ENCODE data around the gene ANKRD34C. TPM values are rescaled to one million over a fixed set of nuclear protein-coding genes. Genes with fewer than 3 reads are reported as not detected.
A peak's percentile ranks its signal among the peaks of the same experiment; 100 is the strongest.

ANKRD34C gene
- total RNA-seq, 2 donors from 2014 or later, result 0.20 TPM; not detected in 1

GRCh38 chr15:79310985-79311900 is 28.7 kb downstream of the ANKRD34C start, which contains the start of gene TMED3:
Gene TMED3 (plus strand): TSS chr15:79311112. CDS start chr15:79311250, 138 bp downstream.
- H3K4me3 ChIP-seq, result peak within 1 kb of the TSS; percentile 69 to 81
- H3K36me3 ChIP-seq, result peaks cover 21% of the 10 kb centered on the region
- no peak for DNase-seq (ENCODE audit: low spot score)
- H3K27ac ChIP-seq, result peak within 1 kb of the TSS in 1 of 2 donors; percentile 53
- H3K4me1 ChIP-seq, result peaks cover 0 to 22% of the 10 kb centered on the region in 2 donors
- no peaks in the 10 kb centered on the region for H3K9me3 ChIP-seq
- no peak for TF ChIP-seq CTCF (IDR thresholded peaks at IDR 0.05)
- no peaks in the 10 kb centered on the region for H3K27me3 ChIP-seq

GRCh38 chr15:79311901-79312553 is 29.5 kb downstream of the ANKRD34C start:
- no peaks in the 10 kb centered on the region for H3K27me3 ChIP-seq
- peak overlapping the region; percentile 69 to 81 for H3K4me3 ChIP-seq
- peaks cover 24% of the 10 kb centered on the region for H3K36me3 ChIP-seq
- DNase-seq (ENCODE audit: low spot score), result no peak
- no peaks in the 10 kb centered on the region for H3K9me3 ChIP-seq
- H3K4me1 ChIP-seq, result peaks cover 0 to 22% of the 10 kb centered on the region in 2 donors
- no peak for TF ChIP-seq CTCF (IDR thresholded peaks at IDR 0.05)
- H3K27ac ChIP-seq, result no peak overlapping the region

- Histone ChIP-seq H3K4me1 (peaks cover 0 to 22% of the 10 kb centered on the region in 2 donors), H3K27me3 (no peaks in the 10 kb centered on the region), H3K27ac (no peak overlapping the region), H3K4me3 (no peak overlapping the region), H3K9me3 (no peaks in the 10 kb centered on the region), H3K36me3 (peaks cover 34% of the 10 kb centered on the region)
- no peak for TF ChIP-seq CTCF (IDR thresholded peaks at IDR 0.05)
- no peak for DNase-seq (ENCODE audit: low spot score)
Observed at GRCh38 chr15:79314186-79314585, 31.7 kb downstream of the ANKRD34C start.

GRCh38 chr15:79314811-79315210 is 32.3 kb downstream of the ANKRD34C start:
- peaks cover 0 to 22% of the 10 kb centered on the region in 2 donors for H3K4me1 ChIP-seq
- TF ChIP-seq CTCF (IDR thresholded peaks at IDR 0.05), result no peak
- H3K27me3 ChIP-seq, result no peaks in the 10 kb centered on the region
- no peaks in the 10 kb centered on the region for H3K9me3 ChIP-seq
- DNase-seq (ENCODE audit: low spot score), result no peak
- peaks cover 34% of the 10 kb centered on the region for H3K36me3 ChIP-seq
- no peak overlapping the region for H3K27ac ChIP-seq
- no peak overlapping the region for H3K4me3 ChIP-seq

GRCh38 chr15:79315623-79316328 is 33.3 kb downstream of the ANKRD34C start:
- DNase-seq (ENCODE audit: low spot score), result no peak
- no peak for TF ChIP-seq CTCF (IDR thresholded peaks at IDR 0.05)
- H3K9me3 ChIP-seq, result no peaks in the 10 kb centered on the region
- H3K4me3 ChIP-seq, result no peak overlapping the region
- H3K36me3 ChIP-seq, result peaks cover 34% of the 10 kb centered on the region
- H3K27ac ChIP-seq, result no peak overlapping the region
- H3K27me3 ChIP-seq, result no peaks in the 10 kb centered on the region
- H3K4me1 ChIP-seq, result peaks cover 0 to 17% of the 10 kb centered on the region in 2 donors

Data from right atrium auricular region (tissue), 2 donors.